Measurements from ENCODE around the gene TBC1D24. TPM values are rescaled to one million over a fixed set of nuclear protein-coding genes. Genes with fewer than 3 reads are reported as not detected.

TBC1D24 gene
- total RNA-seq, 1 donor from 2014 or later = 4.7 TPM

GRCh38 chr16:2512735-2513404 lies 37.9 kb downstream of the TBC1D24 start:
- Histone ChIP-seq H3K4me3 (ENCODE audit: low read depth, low read length) (peak overlapping the region; percentile 97), H3K36me3 (ENCODE audit: control insufficient read depth, insufficient read depth, low read length) (peaks cover 7% of the 10 kb centered on the region), H3K27me3 (ENCODE audit: control insufficient read depth, insufficient read depth, low read length) (no peaks in the 10 kb centered on the region)
- no peak for TF ChIP-seq CTCF (IDR thresholded peaks at IDR 0.05; ENCODE audit: insufficient read depth, low read length, severe bottlenecking)
- FAIRE-seq = no peak
- DNase-seq (ENCODE audit: low read depth) = no peak

GRCh38 chr16:2513405-2514332 lies 38.7 kb downstream of the TBC1D24 start, which contains the start of gene ATP6V0C:
Gene ATP6V0C (plus strand): TSS chr16:2513952. CDS start chr16:2514104, 152 bp downstream.
- no peak for TF ChIP-seq CTCF (IDR thresholded peaks at IDR 0.05; ENCODE audit: insufficient read depth, low read length, severe bottlenecking)
- Histone ChIP-seq H3K36me3 (ENCODE audit: control insufficient read depth, insufficient read depth, low read length) (peaks cover 9% of the 10 kb centered on the region), H3K27me3 (ENCODE audit: control insufficient read depth, insufficient read depth, low read length) (no peaks in the 10 kb centered on the region), H3K4me3 (ENCODE audit: low read depth, low read length) (peak within 1 kb of the TSS; percentile 97)
- peak; percentile 70 for DNase-seq (ENCODE audit: low read depth)
- no peak for FAIRE-seq

- TF ChIP-seq CTCF (IDR thresholded peaks at IDR 0.05; ENCODE audit: insufficient read depth, low read length, severe bottlenecking) = no peak
- DNase-seq (ENCODE audit: low read depth) (no peak), FAIRE-seq (no peak)
- Histone ChIP-seq H3K36me3 (ENCODE audit: control insufficient read depth, insufficient read depth, low read length) (peaks cover 16% of the 10 kb centered on the region), H3K27me3 (ENCODE audit: control insufficient read depth, insufficient read depth, low read length) (no peaks in the 10 kb centered on the region), H3K4me3 (ENCODE audit: low read depth, low read length) (peak overlapping the region; percentile 97)
Observed at GRCh38 chr16:2514333-2515179, 39.6 kb downstream of the TBC1D24 start.

- no peak for TF ChIP-seq CTCF (IDR thresholded peaks at IDR 0.05; ENCODE audit: insufficient read depth, low read length, severe bottlenecking)
- Histone ChIP-seq H3K27me3 (ENCODE audit: control insufficient read depth, insufficient read depth, low read length) (no peaks in the 10 kb centered on the region), H3K4me3 (ENCODE audit: low read depth, low read length) (peak overlapping the region; percentile 97), H3K36me3 (ENCODE audit: control insufficient read depth, insufficient read depth, low read length) (peaks cover 19% of the 10 kb centered on the region)
- FAIRE-seq (no peak), DNase-seq (ENCODE audit: low read depth) (no peak)
Observed at GRCh38 chr16:2515180-2515851, 40.4 kb downstream of the TBC1D24 start.
